GM12872 (cell line): ENCODE measurements around the gene TSPAN18.

Experiments used
- TF ChIP-seq, protein P1 (sequence below): IDR thresholded peaks from 3 replicates; pipeline ENCODE4 v1.5.1; 2011; ENCODE audit warnings: low read depth, mild to moderate bottlenecking, low read length, moderate library complexity; ENCODE audit not compliant: insufficient read depth

The TSPAN18 gene

DNA sequence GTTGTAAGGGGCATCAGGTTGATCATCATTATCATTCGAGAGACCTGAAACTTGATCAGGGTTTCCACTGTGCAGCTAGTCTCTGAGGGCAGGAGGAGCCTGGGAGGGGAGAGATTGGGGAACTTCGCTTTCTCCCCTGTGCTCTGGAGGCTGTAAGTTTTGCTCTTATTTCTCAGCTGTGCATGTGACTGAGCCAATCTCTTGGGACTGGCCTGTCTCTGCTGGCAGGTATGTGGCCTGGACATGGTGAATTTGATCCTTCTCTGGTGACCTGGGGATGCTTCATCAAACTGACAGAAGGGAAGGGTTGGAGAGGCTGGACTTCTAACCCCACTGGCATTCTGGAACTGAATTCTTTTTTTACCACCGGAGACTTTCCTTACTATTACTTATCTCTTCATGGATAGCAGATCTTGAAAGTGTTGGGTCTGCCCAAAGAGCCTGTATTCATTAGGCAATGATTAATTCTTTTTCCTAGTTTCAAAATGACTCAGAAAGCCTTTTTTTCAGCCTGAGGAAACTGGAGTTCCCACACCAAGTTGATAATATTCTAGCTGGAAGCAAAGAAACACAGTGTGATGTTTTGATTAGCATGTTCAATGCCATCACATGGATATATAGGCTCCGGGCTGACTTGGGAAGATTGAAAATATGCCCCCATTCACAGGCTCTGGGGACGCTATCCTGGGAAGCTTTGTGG, 36.5 kb downstream of the TSPAN18 start:
- TF ChIP-seq, protein P1, sequence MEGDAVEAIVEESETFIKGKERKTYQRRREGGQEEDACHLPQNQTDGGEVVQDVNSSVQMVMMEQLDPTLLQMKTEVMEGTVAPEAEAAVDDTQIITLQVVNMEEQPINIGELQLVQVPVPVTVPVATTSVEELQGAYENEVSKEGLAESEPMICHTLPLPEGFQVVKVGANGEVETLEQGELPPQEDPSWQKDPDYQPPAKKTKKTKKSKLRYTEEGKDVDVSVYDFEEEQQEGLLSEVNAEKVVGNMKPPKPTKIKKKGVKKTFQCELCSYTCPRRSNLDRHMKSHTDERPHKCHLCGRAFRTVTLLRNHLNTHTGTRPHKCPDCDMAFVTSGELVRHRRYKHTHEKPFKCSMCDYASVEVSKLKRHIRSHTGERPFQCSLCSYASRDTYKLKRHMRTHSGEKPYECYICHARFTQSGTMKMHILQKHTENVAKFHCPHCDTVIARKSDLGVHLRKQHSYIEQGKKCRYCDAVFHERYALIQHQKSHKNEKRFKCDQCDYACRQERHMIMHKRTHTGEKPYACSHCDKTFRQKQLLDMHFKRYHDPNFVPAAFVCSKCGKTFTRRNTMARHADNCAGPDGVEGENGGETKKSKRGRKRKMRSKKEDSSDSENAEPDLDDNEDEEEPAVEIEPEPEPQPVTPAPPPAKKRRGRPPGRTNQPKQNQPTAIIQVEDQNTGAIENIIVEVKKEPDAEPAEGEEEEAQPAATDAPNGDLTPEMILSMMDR, result no peak

DNA sequence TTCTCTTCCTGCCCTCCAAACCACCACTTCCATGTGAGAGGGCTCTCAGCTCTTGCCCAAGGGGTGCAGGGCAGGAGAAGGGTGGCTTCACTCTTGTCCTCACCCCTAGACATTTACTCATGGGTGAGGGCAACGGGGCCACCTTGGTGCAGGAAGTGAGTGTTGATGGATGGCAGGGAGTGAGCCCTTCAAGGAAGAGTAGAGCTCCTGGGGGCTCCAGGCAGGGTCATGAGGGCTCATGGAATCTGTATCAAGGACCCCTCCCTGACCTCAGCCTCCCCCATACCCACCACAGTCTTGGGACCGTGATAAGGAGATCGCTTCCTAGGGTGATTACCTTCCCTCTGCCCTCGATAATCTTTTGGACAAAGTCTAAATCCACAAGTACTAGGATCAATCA, 37.8 kb downstream of the TSPAN18 start:
- TF ChIP-seq, protein P1, result no peak

GRCh38 chr11:44765026-44765595, 38.3 kb downstream of the TSPAN18 start:
- TF ChIP-seq, protein P1, result no peak

DNA sequence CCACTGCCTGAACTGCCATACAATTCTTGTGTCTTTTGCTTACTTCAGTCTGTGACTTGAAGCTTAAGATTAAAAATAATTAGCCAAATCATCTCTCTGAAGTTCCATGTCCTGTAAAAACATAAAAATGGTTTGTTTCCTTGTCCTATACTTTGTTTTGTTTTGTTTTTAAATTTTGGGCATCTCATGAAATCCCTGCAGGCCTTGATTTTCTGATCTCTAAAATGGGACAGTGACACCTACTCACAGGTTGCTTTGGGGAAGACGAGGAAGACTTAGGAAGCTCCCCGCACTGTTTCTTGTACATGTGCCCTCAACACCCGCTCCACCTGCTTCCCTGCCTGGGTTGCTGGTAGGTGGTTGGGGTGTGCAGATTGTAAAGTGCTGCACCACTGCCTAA, 38.9 kb downstream of the TSPAN18 start:
- TF ChIP-seq, protein P1, result no peak

- TF ChIP-seq, protein P1, result no peak
Measured at GRCh38 chr11:44766112-44766971, 39.6 kb downstream of the TSPAN18 start.

- TF ChIP-seq, protein P1, result no peak
Measured at GRCh38 chr11:44766972-44767278, 40.2 kb downstream of the TSPAN18 start.

DNA sequence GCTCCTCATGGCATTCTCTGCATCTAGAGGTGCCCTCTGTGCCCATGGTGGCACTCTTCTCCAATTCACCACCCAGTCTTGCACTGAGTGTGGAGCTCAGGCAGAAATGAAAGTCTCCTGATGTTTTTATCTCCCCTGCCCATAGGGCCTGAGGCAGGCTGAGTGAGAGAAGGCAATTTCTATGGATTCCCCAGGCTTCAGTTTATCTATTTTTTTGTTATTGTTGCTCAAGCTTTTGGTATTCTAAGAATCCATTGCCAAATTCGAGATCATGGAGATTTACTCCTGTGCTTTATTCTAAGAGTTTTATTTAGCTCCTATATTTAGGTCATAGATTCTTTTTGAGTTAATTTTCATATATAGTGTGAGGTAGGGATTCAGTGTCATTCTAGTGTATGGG, 40.7 kb downstream of the TSPAN18 start:
- TF ChIP-seq, protein P1, result no peak
